ENCODE data around the gene TTLL6. TPM values are rescaled to one million over a fixed set of nuclear protein-coding genes. Genes with fewer than 3 reads are reported as not detected.

TTLL6 gene
- total and polyA plus RNA-seq, 2 of the 8 experiments (the other 6 are each of a cell fraction or from before 2014, with no cell fraction given): 2.6 to 4.3 TPM

DNA sequence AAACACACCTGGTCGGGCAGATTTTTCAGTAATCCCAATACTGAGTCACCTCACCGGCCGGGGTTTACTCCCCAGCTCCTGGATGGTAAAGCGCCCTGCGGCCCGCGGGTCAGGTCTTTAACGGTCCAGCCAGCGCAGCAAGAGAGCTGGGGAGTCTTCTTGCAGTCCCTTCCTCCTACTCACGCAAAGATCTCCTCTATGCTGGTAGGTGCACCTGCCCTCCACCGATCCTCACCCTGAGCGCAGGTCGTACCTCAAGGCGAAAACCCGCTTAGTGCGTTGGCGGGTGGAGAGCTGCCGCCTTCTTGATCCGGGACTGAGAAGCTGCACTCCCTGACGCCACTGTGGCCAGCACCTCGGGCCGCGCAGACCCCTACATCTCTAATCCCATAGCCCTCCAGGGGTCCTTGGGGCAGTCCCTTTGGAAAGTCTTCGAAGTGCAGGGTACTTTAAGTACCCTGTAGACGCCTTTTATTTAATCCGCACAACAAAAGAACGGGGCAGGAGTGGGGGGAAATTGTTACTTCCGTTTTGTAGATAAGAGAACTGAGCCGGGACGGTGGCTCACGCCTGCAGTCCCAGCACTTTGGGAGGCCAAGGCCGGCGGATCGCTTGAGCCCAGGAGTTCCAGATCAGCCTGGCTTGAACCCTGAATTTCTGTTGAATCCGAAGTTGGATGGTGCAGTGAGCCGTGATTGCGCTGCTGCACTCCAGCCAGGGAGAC, 78.1 kb downstream of the TTLL6 start (continued):
- TF ChIP-seq KDM1A (IDR thresholded peaks at IDR 0.05; ENCODE audit: borderline replicate concordance, low read length): no peak
- peak; percentile 95 for TF ChIP-seq RNF2 (IDR thresholded peaks at IDR 0.05; ENCODE audit: borderline replicate concordance, low read depth, low read length, missing control alignments, poor library complexity, severe bottlenecking)
